D721Med (cell line): ENCODE measurements around the gene NUDT9.
"Not testable (repeated sequence)": the region's sequence is repeated elsewhere in the genome, so short reads cannot be mapped to it uniquely, and the experiment has no call there.

ENCODE experiments used
- DNase-seq: peaks from one replicate; pipeline ENCODE4 v3.0.0; 2011; ENCODE audit warnings: low spot score; ENCODE audit not compliant: insufficient read length
- FAIRE-seq: peaks from 2 replicates; lab custom pipeline; 2011; peaks lifted over from hg19 to GRCh38; lab: Jason Lieb, UNC
- CTCF ChIP-seq: IDR thresholded peaks from 2 replicates; pipeline ENCODE4 v1.5.1; 2012; ENCODE audit warnings: mild to moderate bottlenecking, control low read depth; ENCODE audit not compliant: insufficient read depth; ENCODE audit errors: missing control alignments

The NUDT9 gene

GRCh38 chr4:87422104-87423052, at the start of gene NUDT9:
NUDT9 (plus strand) TSS chr4:87422573; CDS start chr4:87422906, 333 bp downstream.
- no peak for FAIRE-seq

GRCh38 chr4:87375719-87376291, 46.6 kb upstream of the NUDT9 start:
- no peak for DNase-seq
- FAIRE-seq, result no peak
- TF ChIP-seq CTCF, result peak; percentile 75

More at GRCh38 chr4:87422104-87423052, at the start of gene NUDT9:
- TF ChIP-seq CTCF, result no peak
- peak; percentile 64 for DNase-seq

- no peak for TF ChIP-seq CTCF
- DNase-seq (no peak), FAIRE-seq (no peak)
Observed at GRCh38 chr4:87377816-87378215, 44.6 kb upstream of the NUDT9 start.

GRCh38 chr4:87382116-87382515, 40.3 kb upstream of the NUDT9 start:
- no peak for DNase-seq
- FAIRE-seq, result no peak

GRCh38 chr4:87382931-87383330, 39.4 kb upstream of the NUDT9 start:
- DNase-seq (no peak), FAIRE-seq (no peak)
- TF ChIP-seq CTCF, result no peak

More at GRCh38 chr4:87382116-87382515, 40.3 kb upstream of the NUDT9 start:
- no peak for TF ChIP-seq CTCF

- not testable (repeated sequence) for DNase-seq, FAIRE-seq
Observed at GRCh38 chr4:87384466-87385132, 37.8 kb upstream of the NUDT9 start.

- no peak for DNase-seq
- FAIRE-seq, result no peak
- TF ChIP-seq CTCF, result no peak
Observed at GRCh38 chr4:87387237-87387636, 35.1 kb upstream of the NUDT9 start.
